HCT116 (cell line): ENCODE results near the gene USP31. TPM values are rescaled to one million over a fixed set of nuclear protein-coding genes. Genes with fewer than 3 reads are reported as not detected.

Experiments used
- ATAC-seq: fragments of 200-7000 bp; cut with Tn5 transposase; 2 replicates; pipeline ENCODE4 v1.9.1; 2020; ENCODE audit warnings: mild to moderate bottlenecking, moderate library complexity
- BruUV-seq: library from RNA; stranded (reverse); fragments of 400-500 nt; replicated peaks from 2 replicates; lab custom pipeline; 2021; lab: Mats Ljungman, UMichigan
- CTCF ChIA-PET: fragments of 300-600 bp; sonication (Branson Sonifier 250); formaldehyde crosslinking; loops from one replicate; lab custom pipeline; 2021; ENCODE audit warnings: antibody characterized with exemption; lab: Charles Lee
- POLR2A ChIA-PET: fragments of 300-600, 350-600 bp; sonication (Branson Sonifier 250); formaldehyde crosslinking; loops from one replicate; lab custom pipeline; 2021; ENCODE audit warnings: antibody characterized with exemption; lab: Charles Lee
- RAD21 ChIA-PET, 2 experiments: fragments of 300-600 bp; sonication (Branson Sonifier 250); formaldehyde crosslinking; loops; one replicate each; lab custom pipeline; 2023; ENCODE audit warnings: low total read pairs in 2 of 2; ENCODE audit not compliant: uncharacterized antibody in 2 of 2, unreplicated experiment in 2 of 2, low non-redundant PET in 1 of 2; lab: Charles Lee
- DNase-seq: peaks from one replicate; pipeline ENCODE4 v3.0.0-alpha.2; 2010; ENCODE audit warnings: low read depth, low spot score
- H2AFZ ChIP-seq: fragments of 200-600 bp; shearing (Covaris generic), sonication (generic); 2 replicates; pipeline ENCODE4 v1.6.1; 2017; ENCODE audit warnings: low read depth, mixed run types, mixed read lengths, antibody characterized with exemption, low read length; ENCODE audit not compliant: poor library complexity, severe bottlenecking
- H3K27ac ChIP-seq: 2 replicates; pipeline ENCODE4 v1.5.1; 2012; ENCODE audit warnings: low read depth, low read length
- H3K27me3 ChIP-seq: fragments of 200-600 bp; sonication (generic); 2 replicates; pipeline ENCODE4 v1.6.1; 2016; ENCODE audit warnings: mixed run types, low read length, mixed read lengths; ENCODE audit not compliant: insufficient read depth
- H3K36me3 ChIP-seq, 2 experiments: fragments of 200-500 bp in 1 of 2; fragments of 200-600 bp in 1 of 2; sonication (Bioruptor generic) in 1 of 2; sonication (generic) in 1 of 2; 2 replicates each; pipeline versions ENCODE4 v1.5.1 to v1.6.1; 2014 to 2016; ENCODE audit warnings: low read length in 2 of 2, inconsistent platforms in 1 of 2, mixed read lengths in 1 of 2, mixed run types in 1 of 2; ENCODE audit not compliant: insufficient read depth in 2 of 2, control insufficient read depth in 1 of 2
- H3K4me1 ChIP-seq, 2 experiments: fragments of 200-600 bp in 1 of 2; sonication (generic) in 1 of 2; 2 replicates each; pipeline versions ENCODE4 v1.5.1 to v1.6.1; 2012 to 2017; ENCODE audit warnings: low read length in 2 of 2, inconsistent platforms in 1 of 2, mild to moderate bottlenecking in 1 of 2, mixed read lengths in 1 of 2, mixed run types in 1 of 2, moderate library complexity in 1 of 2; ENCODE audit not compliant: insufficient read depth in 2 of 2, control insufficient read depth in 1 of 2
- H3K4me2 ChIP-seq: fragments of 200-600 bp; sonication (generic); 2 replicates; pipeline ENCODE4 v1.6.1; 2017; ENCODE audit warnings: mixed run types, low read length, mixed read lengths
- H3K4me3 ChIP-seq, 2 experiments: fragments of 200-600 bp in 1 of 2; sonication (generic) in 1 of 2; replicated peaks in 1 of 2; 2 replicates each; pipeline ENCODE4 v1.5.1; 2011 to 2016; ENCODE audit warnings: low read length in 2 of 2, control low read depth in 1 of 2, low read depth in 1 of 2, mild to moderate bottlenecking in 1 of 2, mixed read lengths in 1 of 2, mixed run types in 1 of 2
- H3K79me2 ChIP-seq: fragments of 200-600 bp; sonication (generic); 2 replicates; pipeline ENCODE4 v1.6.1; 2017; ENCODE audit warnings: mild to moderate bottlenecking, mixed run types, low read length, moderate library complexity, mixed read lengths; ENCODE audit not compliant: insufficient read depth
- H3K9ac ChIP-seq: fragments of 200-600 bp; sonication (generic); 2 replicates; pipeline ENCODE4 v1.6.1; 2016; ENCODE audit warnings: low read length, mixed read lengths
- H3K9me2 ChIP-seq: fragments of 200-600 bp; sonication (generic), shearing (Covaris generic); 2 replicates; pipeline ENCODE4 v1.6.1; 2017; ENCODE audit warnings: mixed run types, mild to moderate bottlenecking, moderate library complexity; ENCODE audit not compliant: insufficient read depth
- H3K9me3 ChIP-seq, 2 experiments: fragments of 200-500 bp in 1 of 2; fragments of 200-600 bp in 1 of 2; sonication (Bioruptor generic) in 1 of 2; sonication (generic) in 1 of 2; 2 replicates each; pipeline ENCODE4 v1.6.1; 2014 to 2017; ENCODE audit warnings: low read length in 2 of 2, mixed read lengths in 2 of 2, inconsistent platforms in 1 of 2, low read depth in 1 of 2, mild to moderate bottlenecking in 1 of 2, mixed run types in 1 of 2, moderate library complexity in 1 of 2; ENCODE audit not compliant: control insufficient read depth in 1 of 2, insufficient read depth in 1 of 2
- H4K20me1 ChIP-seq: fragments of 200-600 bp; sonication (generic), shearing (Covaris generic); 2 replicates; pipeline ENCODE4 v1.6.1; 2017; ENCODE audit warnings: mixed run types, mild to moderate bottlenecking, moderate library complexity; ENCODE audit not compliant: insufficient read depth
- CBX3 ChIP-seq: IDR thresholded peaks from 2 replicates; pipeline ENCODE4 v1.6.1; 2012; ENCODE audit warnings: low read depth
- CEBPB ChIP-seq: IDR thresholded peaks from 2 replicates; pipeline ENCODE4 v1.6.1; 2012; ENCODE audit warnings: low read depth
- CTCF ChIP-seq, 3 experiments: fragments of 200-600 bp in 1 of 3; sonication (generic) in 1 of 3; IDR thresholded peaks in 2 of 3; conservative IDR thresholded peaks in 1 of 3; 2 replicates each; pipeline ENCODE4 v1.5.1; 2012 to 2017; ENCODE audit warnings: low read depth in 2 of 3, low read length in 2 of 3, antibody characterized with exemption in 1 of 3, borderline replicate concordance in 1 of 3, control low read depth in 1 of 3, mild to moderate bottlenecking in 1 of 3, mixed read lengths in 1 of 3, mixed run types in 1 of 3, moderate library complexity in 1 of 3; ENCODE audit not compliant: insufficient read depth in 1 of 3
- EZH2 ChIP-seq: fragments of 200-600 bp; sonication (generic); IDR thresholded peaks from 2 replicates; pipeline ENCODE4 v1.6.1; 2017; ENCODE audit warnings: antibody characterized with exemption, mixed run types
- FOSL1 ChIP-seq: IDR thresholded peaks from 2 replicates; pipeline ENCODE4 v1.6.1; 2012; ENCODE audit warnings: low read depth
- MAX ChIP-seq: IDR thresholded peaks from 2 replicates; pipeline ENCODE4 v1.6.1; 2012
- POLR2AphosphoS5 ChIP-seq: IDR thresholded peaks from 2 replicates; pipeline ENCODE4 v1.6.1; 2011; ENCODE audit warnings: mild to moderate bottlenecking, low read depth, low read length, moderate library complexity
- RAD21 ChIP-seq: IDR thresholded peaks from 2 replicates; pipeline ENCODE4 v1.6.1; 2012; ENCODE audit warnings: low read depth, mild to moderate bottlenecking
- REST ChIP-seq: IDR thresholded peaks from 2 replicates; pipeline ENCODE4 v1.6.1; 2012; ENCODE audit warnings: low read depth
- SIN3A ChIP-seq: IDR thresholded peaks from 2 replicates; pipeline ENCODE4 v1.6.1; 2012; ENCODE audit warnings: low read depth
- SRF ChIP-seq: IDR thresholded peaks from 2 replicates; pipeline ENCODE4 v1.6.1; 2012; ENCODE audit warnings: low read depth
- TCF7L2 ChIP-seq: IDR thresholded peaks from 2 replicates; pipeline ENCODE4 v1.7.0; 2011; ENCODE audit warnings: borderline replicate concordance, inconsistent platforms; ENCODE audit not compliant: insufficient read depth, insufficient read length; ENCODE audit errors: extremely low read depth
- YY1 ChIP-seq: IDR thresholded peaks from 2 replicates; pipeline ENCODE4 v1.6.1; 2011; ENCODE audit warnings: low read length, low read depth, moderate library complexity, mild to moderate bottlenecking; ENCODE audit not compliant: insufficient replicate concordance; ENCODE audit errors: extremely low read depth
- ZNF274 ChIP-seq: fragments of 200-500 bp; sonication (Bioruptor generic); IDR thresholded peaks from 2 replicates; pipeline ENCODE4 v1.6.1; 2014; ENCODE audit warnings: mild to moderate bottlenecking, low read depth, low read length, inconsistent platforms
- intact Hi-C: fragments of 100-400 bp; cut with micrococcal nuclease; formaldehyde crosslinking; loops from 2 replicates; pipeline ENCODE4 v1.10.0; 2022
- total RNA-seq: library from RNA; stranded (reverse); gene quantifications from one replicate; pipeline ENCODE4 v1.2.1, GENCODE V29; 2021; ENCODE audit not compliant: unreplicated experiment

USP31 gene
- total RNA-seq, 1 experiment from 2014 or later = 12.2 TPM

GRCh38 chr16:23045025-23045424, 104.2 kb downstream of the USP31 start:
- Histone ChIP-seq H4K20me1 (no peaks in the 10 kb centered on the region), H3K36me3 (no peaks in the 10 kb centered on the region), H3K4me2 (no peak overlapping the region), H3K27ac (no peak overlapping the region), H3K9ac (no peak overlapping the region), H3K4me3 (no peak overlapping the region), H3K79me2 (no peaks in the 10 kb centered on the region), H3K4me1 (no peaks in the 10 kb centered on the region), H3K9me2 (no peaks in the 10 kb centered on the region), H2AFZ (no peak overlapping the region), H3K9me3 (no peaks in the 10 kb centered on the region), H3K27me3 (peaks cover 32% of the 10 kb centered on the region)
- POLR2A ChIA-PET = no interaction called here
- CTCF ChIA-PET = no interaction called here
- intact Hi-C loops = no loop called here
- TF ChIP-seq CTCF (IDR thresholded peaks at IDR 0.05 in 2 of 3, conservative IDR thresholded peaks at IDR 0.05 in 1 of 3; ENCODE audit: borderline replicate concordance in 1 of 3, insufficient read depth in 1 of 3, low read depth in 2 of 3, low read length in 2 of 3) (no peak), MAX (no peak), EZH2 (no peak), CEBPB (no peak), YY1 (no peak), CBX3 (no peak), POLR2AphosphoS5 (no peak), REST (no peak), FOSL1 (no peak), TCF7L2 (no peak), RAD21 (no peak), SIN3A (no peak), ZNF274 (no peak), SRF (no peak)
- no peak for DNase-seq
- no peak for ATAC-seq
- no TSS peak for BruUV-seq
- RAD21 ChIA-PET = no interaction called here
